SK-N-MC (cell line): ENCODE results near the gene ERG.

Experiments
- EZH2 ChIP-seq: fragments of 200-600 bp; sonication (generic); IDR thresholded peaks from one replicate; pipeline ENCODE4 v1.6.1; 2017; ENCODE audit warnings: antibody characterized with exemption
- FOXP2 ChIP-seq: optimal IDR thresholded peaks from 2 replicates; pipeline ENCODE3; 2011; ENCODE audit warnings: mild to moderate bottlenecking, moderate library complexity; ENCODE audit not compliant: insufficient read depth; ENCODE audit errors: extremely low read length, control extremely low read depth
- POLR2AphosphoS5 ChIP-seq: IDR thresholded peaks from 2 replicates; pipeline ENCODE4 v1.6.1; 2012; ENCODE audit warnings: mild to moderate bottlenecking, low read depth, low read length, borderline replicate concordance

- no peak for TF ChIP-seq POLR2AphosphoS5
- TF ChIP-seq EZH2, result no peak
- TF ChIP-seq FOXP2, result no peak
Measured at GRCh38 chr21:38388647-38389353, 109.5 kb downstream of the ERG start.
